ENCODE results near the gene METTL25.

The METTL25 gene

DNA sequence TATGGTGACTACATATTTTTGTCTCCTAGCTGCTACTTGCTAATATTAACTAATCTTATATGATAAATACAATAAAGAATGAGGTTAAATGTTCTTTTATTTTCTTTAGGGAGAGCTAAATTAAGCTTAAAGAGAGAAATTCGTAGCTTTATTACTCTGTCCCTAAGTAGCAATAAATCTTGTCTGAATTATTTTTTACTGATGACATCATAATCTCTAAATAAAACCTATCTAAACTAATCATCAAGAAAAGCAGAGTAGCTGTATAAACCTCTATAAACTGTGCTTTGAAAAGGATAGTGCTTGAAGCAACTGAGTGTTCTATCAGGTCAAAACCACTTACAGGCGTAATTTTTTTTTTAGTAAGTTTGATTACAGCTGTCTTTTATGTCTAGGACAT lies 42.5 kb downstream of the METTL25 start:
- no peak overlapping the region for H3K4me3 ChIP-seq (replicated peaks in 1 of 2; ENCODE audit: low read depth in 2 of 2, low read length in 2 of 2)
- TF ChIP-seq, protein P1, sequence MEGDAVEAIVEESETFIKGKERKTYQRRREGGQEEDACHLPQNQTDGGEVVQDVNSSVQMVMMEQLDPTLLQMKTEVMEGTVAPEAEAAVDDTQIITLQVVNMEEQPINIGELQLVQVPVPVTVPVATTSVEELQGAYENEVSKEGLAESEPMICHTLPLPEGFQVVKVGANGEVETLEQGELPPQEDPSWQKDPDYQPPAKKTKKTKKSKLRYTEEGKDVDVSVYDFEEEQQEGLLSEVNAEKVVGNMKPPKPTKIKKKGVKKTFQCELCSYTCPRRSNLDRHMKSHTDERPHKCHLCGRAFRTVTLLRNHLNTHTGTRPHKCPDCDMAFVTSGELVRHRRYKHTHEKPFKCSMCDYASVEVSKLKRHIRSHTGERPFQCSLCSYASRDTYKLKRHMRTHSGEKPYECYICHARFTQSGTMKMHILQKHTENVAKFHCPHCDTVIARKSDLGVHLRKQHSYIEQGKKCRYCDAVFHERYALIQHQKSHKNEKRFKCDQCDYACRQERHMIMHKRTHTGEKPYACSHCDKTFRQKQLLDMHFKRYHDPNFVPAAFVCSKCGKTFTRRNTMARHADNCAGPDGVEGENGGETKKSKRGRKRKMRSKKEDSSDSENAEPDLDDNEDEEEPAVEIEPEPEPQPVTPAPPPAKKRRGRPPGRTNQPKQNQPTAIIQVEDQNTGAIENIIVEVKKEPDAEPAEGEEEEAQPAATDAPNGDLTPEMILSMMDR (IDR thresholded peaks at IDR 0.05; ENCODE audit: low read depth, low read length), result no peak
- DNase-seq (ENCODE audit: low read depth in 2 of 2), result no peak

DNA sequence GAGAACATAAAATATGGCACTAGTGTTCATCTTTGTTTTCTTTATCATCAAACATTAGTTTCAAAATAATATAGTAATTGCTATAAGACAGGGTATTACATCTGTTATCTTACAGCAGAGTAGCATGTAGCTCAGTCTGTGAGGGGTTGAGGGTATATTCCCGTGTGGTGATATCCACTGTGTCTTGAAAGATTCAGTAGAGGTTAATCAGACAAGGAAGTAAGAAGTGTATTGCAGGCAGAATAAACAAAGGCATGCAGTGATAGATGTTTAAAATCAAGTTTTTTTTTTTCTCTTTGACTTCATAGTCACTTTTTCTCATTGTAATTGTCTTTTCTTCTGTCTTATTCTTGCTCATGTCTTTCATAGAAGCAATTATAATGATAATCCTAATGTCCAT lies 48.3 kb downstream of the METTL25 start:
- H3K4me3 ChIP-seq (replicated peaks in 1 of 2; ENCODE audit: low read depth in 2 of 2, low read length in 2 of 2), result no peak overlapping the region
- TF ChIP-seq, protein P1 (IDR thresholded peaks at IDR 0.05; ENCODE audit: low read depth, low read length), result no peak
- no peak for DNase-seq (ENCODE audit: low read depth in 2 of 2)

DNA sequence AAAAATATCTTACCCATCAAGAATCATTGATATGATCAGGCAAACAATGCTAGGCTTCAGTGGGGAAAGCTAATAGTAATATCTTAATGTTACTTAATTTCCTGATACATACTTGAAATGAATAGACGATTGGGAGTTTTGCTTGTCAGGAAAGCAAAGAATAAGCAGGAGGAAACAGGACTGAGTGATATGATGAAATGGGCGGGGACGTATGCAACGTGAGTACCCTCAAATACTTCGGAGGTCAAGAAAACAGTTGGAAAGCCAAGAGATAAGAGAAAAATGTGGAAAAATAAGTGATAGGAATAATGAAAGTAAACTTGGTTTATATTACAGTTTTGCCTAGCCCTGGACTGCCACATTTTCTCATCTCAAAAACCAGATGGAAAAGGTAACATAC lies 49.2 kb downstream of the METTL25 start:
- peak in 1 of 2 donors; percentile 55 for DNase-seq (ENCODE audit: low read depth in 2 of 2)
- TF ChIP-seq, protein P1 (IDR thresholded peaks at IDR 0.05; ENCODE audit: low read depth, low read length), result no peak
- H3K4me3 ChIP-seq (replicated peaks in 1 of 2; ENCODE audit: low read depth in 2 of 2, low read length in 2 of 2), result no peak overlapping the region

DNA sequence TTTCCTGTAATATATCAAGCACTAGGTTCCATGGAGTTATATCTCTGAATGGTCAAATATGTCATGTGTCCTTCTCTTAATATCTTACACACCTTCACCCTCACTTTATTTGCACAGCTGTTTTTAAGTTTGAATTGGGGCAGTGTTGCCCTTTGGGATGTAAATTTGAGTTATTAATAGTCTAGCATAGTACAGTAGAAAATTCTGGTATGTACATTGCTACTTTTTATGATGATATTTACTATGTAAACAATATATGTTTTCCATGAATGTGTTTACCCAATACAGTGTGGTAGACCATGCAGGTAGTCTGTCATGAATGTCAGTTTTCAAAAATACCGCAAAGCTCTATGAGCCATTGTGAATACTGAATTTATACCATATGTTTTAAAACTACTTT lies 50.5 kb downstream of the METTL25 start:
- TF ChIP-seq, protein P1 (IDR thresholded peaks at IDR 0.05; ENCODE audit: low read depth, low read length), result no peak
- H3K4me3 ChIP-seq (replicated peaks in 1 of 2; ENCODE audit: low read depth in 2 of 2, low read length in 2 of 2), result no peak overlapping the region
- no peak for DNase-seq (ENCODE audit: low read depth in 2 of 2)

DNA sequence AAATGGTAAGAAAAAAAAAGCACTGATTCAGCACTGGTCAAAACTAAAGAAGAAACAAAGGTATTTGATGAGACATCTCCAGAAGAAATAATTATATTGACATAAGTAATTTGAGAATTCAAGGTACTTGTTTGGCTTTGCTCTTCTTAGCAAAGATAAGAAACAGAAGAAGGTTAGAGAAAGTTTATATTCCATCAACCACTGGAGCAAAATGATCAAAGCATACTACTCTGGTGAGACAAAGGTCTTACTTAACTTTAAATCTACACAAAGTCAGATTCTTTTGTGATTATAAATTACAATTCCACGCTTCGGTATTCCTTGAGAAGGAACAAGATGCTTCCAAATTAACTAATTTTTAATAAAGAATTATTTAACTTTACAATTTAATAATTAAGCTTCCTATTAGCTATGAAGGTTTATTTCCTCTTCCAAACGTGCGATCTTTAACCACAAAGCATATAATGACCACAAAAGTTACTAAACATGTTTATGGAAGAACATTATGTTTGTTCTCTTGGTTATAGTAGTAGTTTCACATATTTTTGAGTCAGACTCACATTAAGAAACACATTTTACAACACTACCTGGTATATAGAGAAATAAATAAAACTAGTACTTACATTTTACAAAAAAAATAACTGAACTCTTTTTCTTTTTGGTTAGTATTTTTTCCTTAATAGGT lies 53.4 kb downstream of the METTL25 start:
- TF ChIP-seq, protein P1 (IDR thresholded peaks at IDR 0.05; ENCODE audit: low read depth, low read length), result no peak
- no peak overlapping the region for H3K4me3 ChIP-seq (replicated peaks in 1 of 2; ENCODE audit: low read depth in 2 of 2, low read length in 2 of 2)
- DNase-seq (ENCODE audit: low read depth in 2 of 2), result peak in 1 of 2 donors; percentile 2

DNA sequence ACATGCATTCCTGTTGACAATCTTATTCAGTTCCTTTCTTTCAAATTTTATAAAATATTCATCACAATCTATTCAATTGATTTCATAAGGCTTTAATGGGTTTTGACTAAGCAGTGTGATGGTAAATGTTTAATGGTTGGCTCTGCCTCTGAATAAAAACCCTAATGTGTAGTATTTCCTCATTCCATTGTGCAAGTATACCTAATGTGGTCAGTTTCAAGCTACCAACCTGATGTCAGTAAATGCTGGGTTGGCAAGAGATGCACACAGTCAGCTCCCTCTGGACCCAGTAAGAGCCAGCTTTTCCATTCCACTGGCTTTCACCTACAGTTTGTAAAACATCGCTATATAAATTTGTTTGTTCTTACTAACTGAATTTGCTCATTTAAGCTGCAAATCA lies 53.9 kb downstream of the METTL25 start:
- peak in 1 of 2 donors; percentile 2 for DNase-seq (ENCODE audit: low read depth in 2 of 2)
- H3K4me3 ChIP-seq (replicated peaks in 1 of 2; ENCODE audit: low read depth in 2 of 2, low read length in 2 of 2), result no peak overlapping the region
- TF ChIP-seq, protein P1 (IDR thresholded peaks at IDR 0.05; ENCODE audit: low read depth, low read length), result no peak

DNA sequence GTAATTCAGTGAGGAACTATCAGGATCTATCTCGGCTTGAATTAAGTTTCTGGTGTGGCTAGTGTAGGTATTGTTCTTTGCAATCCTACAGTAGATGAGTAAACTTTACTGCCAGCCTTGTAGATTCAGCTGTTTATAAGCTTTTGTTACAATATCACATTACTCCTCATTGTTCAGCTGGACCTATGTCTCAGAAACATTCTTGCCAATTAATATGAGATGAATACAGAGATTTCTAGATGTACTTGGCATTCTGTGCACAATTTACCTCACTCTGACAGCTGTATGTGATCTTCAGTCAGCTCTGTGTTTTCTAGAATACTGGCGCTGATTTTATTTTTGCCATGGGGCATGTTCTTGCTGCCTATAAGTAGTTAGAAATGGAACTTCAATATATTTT lies 55.7 kb downstream of the METTL25 start:
- peak in 1 of 2 donors; percentile 16 for DNase-seq (ENCODE audit: low read depth in 2 of 2)
- TF ChIP-seq, protein P1 (IDR thresholded peaks at IDR 0.05; ENCODE audit: low read depth, low read length), result no peak
- no peak overlapping the region for H3K4me3 ChIP-seq (replicated peaks in 1 of 2; ENCODE audit: low read depth in 2 of 2, low read length in 2 of 2)
